HPDE6-E6E7 (cell line): ENCODE results near the gene FAM210B.
"Not testable (repeated sequence)": the region's sequence is repeated elsewhere in the genome, so short reads cannot be mapped to it uniquely, and the experiment has no call there.

Source experiments
- DNase-seq: peaks from one replicate; pipeline ENCODE4 v3.0.0; 2011; ENCODE audit warnings: missing footprints; ENCODE audit errors: extremely low spot score

The FAM210B gene

DNA sequence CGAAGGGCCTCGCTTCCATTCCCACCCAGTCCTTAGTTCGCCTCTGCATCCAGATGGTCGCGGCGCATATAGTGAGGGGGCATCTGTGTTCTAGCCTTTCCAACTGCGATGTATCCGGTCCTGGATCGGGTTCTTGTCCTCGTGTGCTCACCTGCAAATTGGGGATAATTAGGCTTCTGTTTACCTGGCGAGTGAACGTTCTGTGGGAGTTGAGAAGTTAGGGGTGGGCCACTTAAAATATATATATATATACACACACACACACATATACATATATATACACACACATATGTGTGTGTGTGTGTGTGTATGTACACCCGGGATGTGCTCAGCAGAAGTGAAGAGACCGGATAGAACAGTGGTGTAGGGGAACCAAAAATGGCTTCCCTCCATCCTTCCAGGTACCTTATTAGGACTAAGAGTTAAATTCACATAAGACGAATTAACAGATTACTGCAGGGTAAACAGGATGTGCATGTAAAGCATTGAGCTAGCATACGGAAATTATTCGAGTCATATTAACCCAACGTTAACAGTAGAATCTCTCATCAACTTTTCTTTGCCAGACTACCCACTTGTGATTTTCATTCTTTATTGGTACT lies 34.2 kb downstream of the FAM210B start:
- DNase-seq: no peak

GRCh38 chr20:56393653-56394052 lies 34.9 kb downstream of the FAM210B start:
- DNase-seq: no peak

DNA sequence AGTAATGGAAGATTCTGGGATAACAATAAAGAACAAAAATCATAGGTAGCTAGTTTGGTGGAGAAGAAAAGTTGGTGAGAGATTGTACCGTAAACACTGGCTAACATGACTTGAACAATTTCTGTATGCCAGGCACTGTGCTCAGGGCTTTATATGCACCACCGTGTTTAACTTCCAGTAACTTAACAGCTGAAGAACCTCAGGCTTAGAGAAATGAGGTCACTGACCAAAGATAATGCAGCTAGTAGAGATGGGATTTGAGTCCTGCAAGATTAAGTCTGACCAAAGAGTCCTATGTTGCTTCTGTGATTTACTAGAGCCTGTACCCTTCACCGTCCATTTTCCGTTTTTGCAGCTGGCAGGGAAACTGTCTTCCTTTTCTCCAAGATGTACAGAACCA lies 36.4 kb downstream of the FAM210B start:
- DNase-seq: no peak

- DNase-seq: peak; percentile 48
These were observed 41.3 kb downstream of the FAM210B start for GRCh38 chr20:56400001-56400640.

DNA sequence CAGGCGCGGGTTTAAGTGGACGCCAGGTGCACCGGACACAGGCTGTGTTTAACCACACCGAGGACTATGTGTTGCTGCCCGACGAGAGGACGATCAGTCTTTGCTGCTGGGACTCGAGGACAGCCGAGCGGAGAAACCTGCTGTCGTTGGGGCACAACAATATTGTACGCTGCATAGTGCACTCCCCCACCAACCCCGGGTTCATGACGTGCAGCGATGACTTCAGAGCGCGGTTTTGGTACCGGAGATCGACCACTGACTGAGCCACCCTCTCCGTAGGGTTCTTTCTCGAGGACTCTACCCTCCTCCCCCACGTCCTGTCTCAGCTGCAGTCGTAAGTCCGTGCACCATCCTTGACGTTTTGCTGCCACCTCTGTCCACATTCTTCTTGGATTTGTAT lies 44.7 kb downstream of the FAM210B start:
- no peak for DNase-seq

DNA sequence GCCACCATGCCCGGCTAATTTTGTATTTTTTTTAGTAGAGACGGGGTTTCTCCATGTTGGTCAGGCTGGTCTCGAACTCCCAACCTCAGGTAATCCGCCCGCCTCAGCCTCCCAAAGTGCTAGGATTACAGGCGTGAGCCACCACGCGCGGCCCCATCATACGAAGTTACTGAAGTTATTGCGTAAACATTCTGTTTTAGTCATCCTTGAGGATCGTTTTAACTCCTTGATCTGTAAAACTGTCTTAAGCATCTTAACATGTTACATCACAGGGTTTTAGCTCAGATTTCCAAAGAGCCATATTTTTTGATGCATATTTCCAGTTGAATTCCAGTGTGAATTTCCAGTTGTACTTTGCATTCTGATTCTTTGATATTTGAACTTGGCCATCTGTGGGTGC lies 46.6 kb downstream of the FAM210B start:
- DNase-seq: not testable (repeated sequence)

DNA sequence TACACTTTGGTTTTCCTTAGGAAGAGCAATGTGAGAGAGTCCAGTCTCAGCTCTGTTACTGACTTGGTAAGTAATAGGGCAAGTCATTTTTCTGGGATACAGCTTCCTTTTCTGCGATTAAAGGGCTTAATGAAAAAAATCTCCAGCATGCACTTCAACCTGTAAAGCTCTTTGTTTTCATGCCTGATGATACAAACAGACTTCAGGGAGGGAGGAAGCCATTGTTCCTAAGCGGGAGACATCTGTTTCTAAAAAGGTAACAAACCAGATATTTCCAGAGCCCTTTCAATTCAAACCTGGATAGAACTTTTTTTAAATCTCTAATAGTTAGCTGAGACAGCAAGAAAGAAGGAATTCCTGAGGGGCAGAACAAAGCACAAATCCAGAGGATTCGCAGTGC lies 48.1 kb downstream of the FAM210B start:
- no peak for DNase-seq

DNA sequence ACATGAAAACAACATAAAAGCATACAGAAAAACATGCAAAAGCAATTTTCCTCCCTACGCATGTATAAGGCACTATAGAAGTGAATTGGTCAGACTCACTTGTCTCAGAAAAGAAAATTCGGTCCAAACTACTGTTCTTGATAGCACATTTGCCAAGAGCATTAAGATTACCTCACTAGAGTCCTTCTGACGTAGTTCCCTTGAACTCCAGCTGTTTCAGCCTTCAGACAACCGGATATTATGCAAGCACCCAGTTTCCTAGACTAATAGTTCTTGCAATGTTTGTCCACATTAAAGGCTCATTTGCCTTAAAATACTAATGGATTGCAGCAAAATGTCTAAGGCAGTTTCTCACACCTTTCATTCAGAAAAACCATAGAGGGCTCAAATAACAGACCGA lies 50.7 kb downstream of the FAM210B start:
- no peak for DNase-seq

DNA sequence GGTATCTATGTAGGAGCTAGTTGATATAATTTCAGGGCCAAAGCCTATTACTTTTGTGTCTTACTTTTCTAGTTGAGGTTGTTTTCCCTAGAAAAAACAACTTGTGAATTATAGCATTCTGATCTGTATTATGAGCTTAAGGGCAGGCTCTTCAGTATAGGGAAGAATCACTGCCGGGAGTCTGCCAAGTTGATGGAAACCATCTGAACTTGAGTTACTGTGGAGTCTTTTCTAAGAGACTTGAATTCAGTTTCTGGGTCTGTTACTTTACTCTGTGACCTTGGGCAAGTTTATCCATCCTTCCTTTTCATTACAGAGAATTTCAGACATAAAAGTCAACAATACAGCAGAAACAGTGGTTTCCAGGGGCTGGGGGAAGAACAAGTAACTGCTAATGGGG lies 51.2 kb downstream of the FAM210B start:
- DNase-seq: no peak

- DNase-seq: not testable (repeated sequence)
These were observed 52.5 kb downstream of the FAM210B start for GRCh38 chr20:56411287-56411686.

GRCh38 chr20:56411759-56412472 lies 53.1 kb downstream of the FAM210B start, which contains the start of gene CASS4:
CASS4 (plus strand) TSS chr20:56412260; CDS start chr20:56412459, 199 bp downstream.
- no peak for DNase-seq

- DNase-seq: no peak
These were observed 53.7 kb downstream of the FAM210B start for GRCh38 chr20:56412473-56412790.

DNA sequence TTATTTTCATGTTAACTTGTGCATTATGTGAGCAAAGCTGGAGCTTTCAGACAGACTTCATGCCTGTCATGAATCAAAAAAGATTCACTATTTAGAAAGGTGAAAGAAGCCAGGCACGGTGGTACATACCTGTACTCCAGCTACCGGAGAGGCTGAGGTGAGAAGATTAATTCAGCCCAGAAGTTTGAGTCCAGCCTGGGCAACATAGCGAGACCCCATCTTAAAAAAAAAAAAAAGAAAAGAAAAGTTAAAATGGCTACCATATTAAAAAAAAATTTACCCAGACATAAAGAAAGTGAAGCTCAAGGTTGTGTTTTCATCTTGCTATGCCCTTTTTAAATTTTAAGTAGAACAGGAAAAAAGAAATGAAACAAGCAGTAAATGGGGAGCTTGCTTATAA lies 54.2 kb downstream of the FAM210B start:
- DNase-seq: no peak

- DNase-seq: no peak
These were observed 56.3 kb downstream of the FAM210B start for GRCh38 chr20:56414842-56415765.

DNA sequence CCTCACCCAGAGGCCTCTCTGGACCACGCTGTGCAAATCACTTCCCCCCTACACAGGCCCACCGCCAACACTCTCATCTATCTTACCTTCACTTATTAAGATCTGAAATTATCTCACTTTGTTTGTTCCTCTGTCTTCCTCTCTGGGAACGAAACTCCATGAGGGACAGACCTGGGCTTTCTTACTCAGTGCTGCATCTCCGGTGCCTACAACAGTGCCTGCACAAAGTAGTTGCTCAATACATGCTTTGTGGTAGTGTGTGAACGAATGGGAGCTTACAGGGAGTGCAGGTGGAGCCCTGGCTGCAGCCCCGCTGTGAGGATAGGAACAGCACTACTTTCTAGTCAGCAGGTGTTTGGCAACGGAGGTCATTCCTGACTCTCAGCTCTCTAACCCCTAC lies 58.6 kb downstream of the FAM210B start:
- no peak for DNase-seq

DNA sequence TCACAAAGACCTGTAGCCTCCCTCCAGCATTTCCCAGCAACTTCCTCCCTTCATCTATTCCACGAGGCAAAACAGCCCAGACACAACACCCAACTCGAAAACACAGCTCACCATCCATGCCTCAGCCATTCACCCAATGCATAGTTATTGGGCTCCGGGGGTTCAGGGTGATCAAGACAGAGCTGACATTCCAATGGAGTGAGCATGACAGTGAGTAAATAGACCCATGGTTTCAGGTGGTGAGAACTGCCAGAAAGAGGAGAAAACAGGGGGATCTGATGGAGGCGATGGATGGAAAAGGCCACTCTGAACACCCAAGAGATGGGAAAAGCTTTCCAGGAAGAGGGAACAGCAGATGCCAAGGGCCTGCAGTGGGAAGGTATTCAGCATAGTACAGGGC lies 59.1 kb downstream of the FAM210B start:
- no peak for DNase-seq
